ENCODE data around the gene TMEM8B. TPM values are rescaled to one million over a fixed set of nuclear protein-coding genes. Genes with fewer than 3 reads are reported as not detected.

Gene TMEM8B
- total RNA-seq, 1 experiment from 2014 or later = 7.2 TPM

DNA sequence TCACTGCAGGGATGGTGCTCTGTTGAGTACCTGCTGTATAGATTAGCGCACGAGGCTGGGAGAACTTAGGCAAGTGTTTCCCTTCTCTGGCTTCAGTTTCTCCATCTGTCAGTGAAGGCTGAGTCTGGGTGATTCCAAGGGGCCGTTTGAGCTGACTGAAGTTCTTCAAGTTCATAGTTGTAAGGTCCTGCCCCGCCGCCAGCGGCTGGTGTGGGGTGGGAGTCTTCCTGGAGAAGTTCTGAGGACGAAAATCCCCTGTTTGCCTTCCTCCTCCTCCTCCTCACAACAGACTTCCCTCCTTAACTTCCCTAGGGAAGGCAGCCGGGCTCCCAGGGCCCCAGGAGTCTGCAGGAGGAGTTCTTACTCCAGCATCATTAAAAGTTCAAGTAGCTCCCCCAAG is 75.3 kb downstream of the TMEM8B start:
- BruUV-seq (replicated peaks) = no TSS peak
- H2AFZ ChIP-seq (ENCODE audit: low read depth, low read length, poor library complexity, severe bottlenecking) = no peak overlapping the region
- intact Hi-C loops (cut with micrococcal nuclease) = loop anchor here (2.0 kb wide), 1 partner anchor 70 kb away; no protein-coding TSS in a partner anchor
- peaks cover 45 to 57% of the 10 kb centered on the region in 2 experiments for H3K4me1 ChIP-seq (ENCODE audit: control insufficient read depth in 1 of 2, insufficient read depth in 2 of 2, low read length in 2 of 2)
- no peaks in the 10 kb centered on the region for H3K27me3 ChIP-seq (ENCODE audit: insufficient read depth, low read length)
- H3K27ac ChIP-seq (ENCODE audit: low read depth, low read length) = no peak overlapping the region
- CTCF ChIA-PET = interaction anchor here (1.9 kb wide), 1 partner anchor 78 kb away, joined by 6 read pairs; no protein-coding TSS in a partner anchor
- no peak for ATAC-seq
- no peaks in the 10 kb centered on the region for H3K9me2 ChIP-seq (ENCODE audit: insufficient read depth)
- TF ChIP-seq SRF (IDR thresholded peaks at IDR 0.05; ENCODE audit: low read depth) (no peak), SIN3A (IDR thresholded peaks at IDR 0.05; ENCODE audit: low read depth) (no peak), JUND (IDR thresholded peaks at IDR 0.05) (no peak), RAD21 (IDR thresholded peaks at IDR 0.05; ENCODE audit: low read depth) (no peak), POLR2A (IDR thresholded peaks at IDR 0.05; ENCODE audit: borderline replicate concordance, extremely low read depth, insufficient read depth, insufficient read length) (no peak), REST (IDR thresholded peaks at IDR 0.05; ENCODE audit: low read depth) (no peak), POLR2AphosphoS5 (IDR thresholded peaks at IDR 0.05; ENCODE audit: low read depth, low read length) (no peak), ATF3 (IDR thresholded peaks at IDR 0.05) (no peak), YY1 (IDR thresholded peaks at IDR 0.05; ENCODE audit: extremely low read depth, insufficient replicate concordance, low read depth, low read length) (no peak), ZBTB33 (IDR thresholded peaks at IDR 0.05; ENCODE audit: extremely low read depth, insufficient replicate concordance, low read length) (no peak), ZNF274 (IDR thresholded peaks at IDR 0.05; ENCODE audit: low read depth, low read length) (no peak), EGR1 (IDR thresholded peaks at IDR 0.05; ENCODE audit: low read depth) (no peak), CBX3 (IDR thresholded peaks at IDR 0.05; ENCODE audit: low read depth) (no peak), EZH2phosphoT487 (IDR thresholded peaks at IDR 0.05; ENCODE audit: borderline replicate concordance) (no peak)
- TF ChIP-seq, protein P1, sequence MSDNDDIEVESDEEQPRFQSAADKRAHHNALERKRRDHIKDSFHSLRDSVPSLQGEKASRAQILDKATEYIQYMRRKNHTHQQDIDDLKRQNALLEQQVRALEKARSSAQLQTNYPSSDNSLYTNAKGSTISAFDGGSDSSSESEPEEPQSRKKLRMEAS (IDR thresholded peaks at IDR 0.05) = no peak
- H3K9me3 ChIP-seq (ENCODE audit: control insufficient read depth in 1 of 2, insufficient read depth in 1 of 2, low read depth in 1 of 2, low read length in 2 of 2) = no peaks in the 10 kb centered on the region
- H3K36me3 ChIP-seq (ENCODE audit: control insufficient read depth in 1 of 2, insufficient read depth in 2 of 2, low read length in 2 of 2) = no peaks in the 10 kb centered on the region
- no peak overlapping the region for H3K9ac ChIP-seq (ENCODE audit: low read length)
- H3K79me2 ChIP-seq (ENCODE audit: insufficient read depth, low read length) = no peaks in the 10 kb centered on the region
- DNase-seq (ENCODE audit: low read depth, low spot score) = no peak
- no peak overlapping the region for H3K4me3 ChIP-seq (replicated peaks in 1 of 2; ENCODE audit: low read depth in 1 of 2, low read length in 2 of 2)
- POLR2A ChIA-PET = no interaction called here
- H4K20me1 ChIP-seq (ENCODE audit: insufficient read depth) = no peaks in the 10 kb centered on the region
- no peak overlapping the region for H3K4me2 ChIP-seq (ENCODE audit: low read length)
- RAD21 ChIA-PET (ENCODE audit: low non-redundant PET in 1 of 2, low total read pairs in 2 of 2, uncharacterized antibody in 2 of 2, unreplicated experiment in 2 of 2) = no interaction called here
